Right lobe of liver (tissue), 6 donors: Measurements from ENCODE around the gene PADI6. TPM values are rescaled to one million over a fixed set of nuclear protein-coding genes. Genes with fewer than 3 reads are reported as not detected.

Experiments used
- ATAC-seq, 4 donors: fragments of 200-7000 bp; cut with Tn5 transposase; one replicate each; pipeline ENCODE4 v1.9.1; 2020; ENCODE audit warnings: mild to moderate bottlenecking in 4 of 4, moderate library complexity in 4 of 4
- DNase-seq, 3 donors: peaks; one replicate each; pipeline ENCODE4 v3.0.0-alpha.2; 2020
- H3K27ac ChIP-seq, 3 donors: fragments of 200-600 bp; one replicate each; pipeline ENCODE4 v1.8.0; 2022
- H3K27me3 ChIP-seq, 2 donors: fragments of 200-600 bp; one replicate each; pipeline ENCODE4 v1.8.0; 2022
- H3K36me3 ChIP-seq, 4 donors: fragments of 200-600 bp; sonication (generic) in 1 of 4; one replicate each; pipeline versions ENCODE4 v1.5.1 to v1.8.0; 2017 to 2022; ENCODE audit warnings: control low read depth in 1 of 4
- H3K4me1 ChIP-seq, 4 donors: fragments of 200-600 bp; sonication (generic) in 1 of 4; one replicate each; pipeline versions ENCODE4 v1.5.1 to v1.8.0; 2017 to 2022; ENCODE audit warnings: control low read depth in 1 of 4
- H3K4me3 ChIP-seq, 3 donors: fragments of 200-600 bp; one replicate each; pipeline ENCODE4 v1.8.0; 2022
- H3K9me3 ChIP-seq, 4 donors: fragments of 200-600 bp; sonication (generic) in 1 of 4; one replicate each; pipeline versions ENCODE4 v1.5.1 to v1.8.0; 2017 to 2022; ENCODE audit warnings: control low read depth in 1 of 4
- POLR2A ChIP-seq: fragments of 450-650 bp; IDR thresholded peaks from one replicate; pipeline ENCODE4 v1.6.1; 2017; ENCODE audit warnings: antibody characterized with exemption, mild to moderate bottlenecking
- WGBS: methylation state at CpG from one replicate; pipeline ENCODE4 v1.1.6; 2018; ENCODE audit warnings: low coverage, low lambda C conversion rate; ENCODE audit not compliant: insufficient coverage; ENCODE audit errors: missing lambda C conversion rate; 5-methylcytosine and 5-hydroxymethylcytosine counted together
- intact Hi-C, 2 donors: fragments of 100-400 bp; cut with DNase I; formaldehyde crosslinking; loops; one replicate each; pipeline versions ENCODE4 v1.11.2 to v1.14.1; 2022
- total RNA-seq, 6 experiments: library from RNA; depleted of rRNA in 2 of 6; stranded (reverse); fragments of >200 nt in 2 of 6; fragmentation: NEBNext Ultra II Directional in 3 of 6; extraction: Animal tissue kit (Norgen Biotek cat#: 25700) in 3 of 6; gene quantifications; one replicate each; pipeline versions ENCODE4 v1.1.0 to v1.2.4, GENCODE V29; 2016 to 2023
- TF ChIP-seq, protein P1 (sequence below), 4 donors: fragments of 200-600 bp in 3 of 4; fragments of 450-650 bp in 1 of 4; IDR thresholded peaks; one replicate each; pipeline versions ENCODE4 v1.5.1 to v1.8.0; 2016 to 2022; ENCODE audit warnings: antibody characterized with exemption in 4 of 4, mild to moderate bottlenecking in 2 of 4
- donor health status: DM: no; HTN: yes; CAD: no.
- donor health status: DM: no; HTN: no; CAD: no.
- donor health status: DM: no; HTN: no; CAD: no.
- donor health status: DM: no; HTN: yes; CAD: no.
- donor health status: DM: no; HTN: yes; CAD: no.

The PADI6 gene
- total RNA-seq, 6 experiments from 2014 or later, result not detected

DNA sequence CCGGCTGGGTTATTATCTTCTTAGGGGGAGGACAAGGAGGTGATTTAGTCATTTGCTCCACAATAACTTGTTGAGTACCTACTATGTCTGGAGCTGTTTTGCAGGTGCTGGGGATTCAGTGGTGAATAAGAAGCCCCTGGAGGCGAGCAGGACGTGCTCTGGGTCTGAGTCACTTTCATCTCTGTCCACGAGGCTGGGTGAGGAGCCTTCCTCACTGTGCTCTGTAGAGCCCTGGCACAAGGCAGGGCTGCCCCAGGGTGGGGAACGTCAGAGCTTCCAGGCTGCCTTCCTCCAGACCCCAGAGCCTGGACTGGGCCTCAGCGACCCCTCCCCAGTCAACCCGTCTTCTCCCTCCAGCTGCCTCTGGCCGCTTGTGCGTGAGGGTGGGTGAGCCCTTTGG is 2.5 kb upstream of the PADI6 start:
- Histone ChIP-seq H3K4me3 (no peak overlapping the region), H3K27me3 (no peaks in the 10 kb centered on the region), H3K4me1 (no peaks in the 10 kb centered on the region), H3K36me3 (no peaks in the 10 kb centered on the region), H3K27ac (no peak overlapping the region), H3K9me3 (no peaks in the 10 kb centered on the region)
- TF ChIP-seq POLR2A, result no peak
- TF ChIP-seq, protein P1, sequence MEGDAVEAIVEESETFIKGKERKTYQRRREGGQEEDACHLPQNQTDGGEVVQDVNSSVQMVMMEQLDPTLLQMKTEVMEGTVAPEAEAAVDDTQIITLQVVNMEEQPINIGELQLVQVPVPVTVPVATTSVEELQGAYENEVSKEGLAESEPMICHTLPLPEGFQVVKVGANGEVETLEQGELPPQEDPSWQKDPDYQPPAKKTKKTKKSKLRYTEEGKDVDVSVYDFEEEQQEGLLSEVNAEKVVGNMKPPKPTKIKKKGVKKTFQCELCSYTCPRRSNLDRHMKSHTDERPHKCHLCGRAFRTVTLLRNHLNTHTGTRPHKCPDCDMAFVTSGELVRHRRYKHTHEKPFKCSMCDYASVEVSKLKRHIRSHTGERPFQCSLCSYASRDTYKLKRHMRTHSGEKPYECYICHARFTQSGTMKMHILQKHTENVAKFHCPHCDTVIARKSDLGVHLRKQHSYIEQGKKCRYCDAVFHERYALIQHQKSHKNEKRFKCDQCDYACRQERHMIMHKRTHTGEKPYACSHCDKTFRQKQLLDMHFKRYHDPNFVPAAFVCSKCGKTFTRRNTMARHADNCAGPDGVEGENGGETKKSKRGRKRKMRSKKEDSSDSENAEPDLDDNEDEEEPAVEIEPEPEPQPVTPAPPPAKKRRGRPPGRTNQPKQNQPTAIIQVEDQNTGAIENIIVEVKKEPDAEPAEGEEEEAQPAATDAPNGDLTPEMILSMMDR (IDR thresholded peaks at IDR 0.05), result no peak
- intact Hi-C loops, result no loop called here
- no peak for ATAC-seq
- no peak for DNase-seq
- WGBS, result 33% methylated on average over 2 of the region's 9 CpGs

DNA sequence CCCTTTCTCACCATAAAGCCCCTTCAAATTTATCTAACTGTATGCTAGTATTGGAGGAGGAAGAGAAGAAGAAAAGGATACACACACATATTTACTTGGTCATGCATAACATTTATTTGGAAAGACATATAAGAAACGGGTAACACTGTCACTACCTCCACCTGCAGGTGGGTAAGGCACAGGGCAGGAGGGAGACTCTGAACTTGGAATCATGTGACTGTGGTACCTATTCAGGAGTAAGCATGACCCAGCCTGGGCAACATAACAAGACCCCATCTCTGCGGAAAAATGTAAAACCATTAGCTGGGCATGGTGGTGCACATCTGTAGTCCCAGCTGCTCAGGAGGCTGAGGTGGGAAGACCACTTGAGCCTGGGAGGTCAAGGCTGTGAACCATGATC is 1.4 kb upstream of the PADI6 start:
- no peak overlapping the region for H3K27ac ChIP-seq
- no peaks in the 10 kb centered on the region for H3K4me1 ChIP-seq
- no peak overlapping the region for H3K4me3 ChIP-seq
- no peaks in the 10 kb centered on the region for H3K9me3 ChIP-seq
- intact Hi-C loops, result no loop called here
- no peaks in the 10 kb centered on the region for H3K27me3 ChIP-seq
- no peak for TF ChIP-seq POLR2A
- TF ChIP-seq, protein P1 (IDR thresholded peaks at IDR 0.05), result peak in 2 of 4 donors; percentile 12 to 18
- no peaks in the 10 kb centered on the region for H3K36me3 ChIP-seq
- no peak for ATAC-seq
- 43% methylated on average over 2 of the region's 2 CpGs for WGBS
- no peak for DNase-seq

DNA sequence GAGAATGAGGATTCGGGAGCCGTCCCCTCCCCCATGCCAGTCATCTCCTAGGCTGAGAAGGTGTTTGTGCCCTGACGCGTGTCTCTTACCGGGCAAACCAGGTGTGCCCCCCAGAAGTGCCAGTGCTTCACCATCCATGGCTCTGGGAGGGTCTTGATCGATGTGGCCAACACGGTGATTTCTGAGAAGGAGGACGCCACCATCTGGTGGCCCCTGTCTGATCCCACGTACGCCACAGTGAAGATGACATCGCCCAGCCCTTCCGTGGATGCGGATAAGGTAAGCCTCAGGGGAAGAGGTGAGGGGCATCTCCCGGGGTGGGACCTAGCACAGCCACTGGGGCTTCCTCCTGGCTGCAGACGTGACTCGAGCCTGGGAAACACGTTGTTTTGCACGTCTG is 959 bp downstream of the PADI6 start:
- no peak for ATAC-seq
- no peaks in the 10 kb centered on the region for H3K9me3 ChIP-seq
- H3K36me3 ChIP-seq, result no peaks in the 10 kb centered on the region
- WGBS, result no CpG with 5 or more reads among the region's 18 CpGs
- no peak for DNase-seq
- no peaks in the 10 kb centered on the region for H3K27me3 ChIP-seq
- no peak overlapping the region for H3K4me3 ChIP-seq
- TF ChIP-seq POLR2A, result no peak
- TF ChIP-seq, protein P1 (IDR thresholded peaks at IDR 0.05), result no peak
- H3K27ac ChIP-seq, result no peak overlapping the region
- no peaks in the 10 kb centered on the region for H3K4me1 ChIP-seq
- intact Hi-C loops, result no loop called here

DNA sequence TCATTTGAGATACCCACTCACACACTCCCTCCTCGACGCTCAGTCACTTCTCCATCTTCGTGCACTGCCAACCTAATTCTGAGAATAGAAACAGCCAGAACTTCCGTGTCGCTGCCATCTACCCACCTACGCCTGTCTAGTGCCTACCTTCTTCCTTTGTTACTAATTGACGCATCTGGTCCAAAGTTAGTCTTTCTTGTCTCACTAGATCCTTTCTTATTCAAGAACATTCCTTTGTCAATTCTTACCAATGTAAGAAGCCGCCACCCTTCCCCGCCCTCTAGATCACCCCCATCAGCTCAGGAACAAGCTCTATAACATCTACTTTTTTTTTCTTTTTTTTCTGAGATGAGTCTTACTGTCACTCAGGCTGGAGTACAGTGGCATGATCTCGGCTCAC is 3.7 kb downstream of the PADI6 start:
- ATAC-seq (no peak), DNase-seq (no peak)
- Histone ChIP-seq H3K27ac (no peak overlapping the region), H3K36me3 (no peaks in the 10 kb centered on the region), H3K4me1 (no peaks in the 10 kb centered on the region), H3K27me3 (no peaks in the 10 kb centered on the region), H3K9me3 (no peaks in the 10 kb centered on the region), H3K4me3 (no peak overlapping the region)
- 90% methylated on average over 10 of the region's 10 CpGs for WGBS
- TF ChIP-seq POLR2A, result no peak
- TF ChIP-seq, protein P1 (IDR thresholded peaks at IDR 0.05), result no peak
- intact Hi-C loops, result no loop called here

DNA sequence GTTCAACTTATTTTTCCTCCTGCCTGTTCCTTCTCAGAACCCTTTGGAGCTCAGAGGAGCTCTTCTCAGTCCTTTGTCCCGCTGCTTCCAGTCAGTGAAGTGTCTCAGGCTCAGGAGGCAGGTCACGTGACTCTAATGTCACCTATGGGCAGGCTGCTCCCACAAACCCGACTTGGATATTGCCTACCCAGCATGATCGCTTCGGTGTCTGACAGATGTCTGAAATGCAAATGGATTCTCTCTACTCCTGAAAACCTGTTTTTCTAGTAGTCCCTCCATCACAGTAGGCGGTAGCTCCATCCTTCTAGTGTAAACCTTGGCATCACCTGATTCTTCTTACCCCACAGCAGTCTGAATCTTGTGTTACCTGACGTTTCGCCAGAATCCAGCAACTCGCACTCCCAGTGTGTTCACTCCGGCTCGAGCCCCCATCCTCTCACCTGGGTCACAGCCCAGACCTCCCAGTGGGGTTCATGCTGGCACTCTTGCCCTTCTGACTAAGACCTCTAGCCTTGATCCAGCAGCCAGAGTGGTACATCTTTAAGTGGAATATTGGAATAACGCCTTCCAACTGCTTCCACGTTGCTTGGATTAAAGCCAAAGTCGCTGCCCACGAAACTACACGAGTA is 5.4 kb downstream of the PADI6 start:
- Histone ChIP-seq H3K27ac (no peak overlapping the region), H3K4me3 (no peak overlapping the region), H3K36me3 (no peaks in the 10 kb centered on the region), H3K27me3 (no peaks in the 10 kb centered on the region), H3K9me3 (no peaks in the 10 kb centered on the region), H3K4me1 (no peaks in the 10 kb centered on the region)
- no peak for ATAC-seq
- intact Hi-C loops, result no loop called here
- TF ChIP-seq POLR2A, result no peak
- TF ChIP-seq, protein P1 (IDR thresholded peaks at IDR 0.05), result no peak
- no peak for DNase-seq
- 24% methylated on average over 11 of the region's 16 CpGs for WGBS
